ENCODE results near the gene GLIPR2.

GRCh38 chr9:36112516-36112915 lies 24.0 kb upstream of the GLIPR2 start:
- no peak for TF ChIP-seq CTCF (IDR thresholded peaks at IDR 0.05; ENCODE audit: poor library complexity, severe bottlenecking)
- no peak for TF ChIP-seq POLR2AphosphoS5 (IDR thresholded peaks at IDR 0.05)
- no peak for TF ChIP-seq EZH2 (IDR thresholded peaks at IDR 0.05; ENCODE audit: borderline replicate concordance, insufficient read depth, low read length, poor library complexity, severe bottlenecking)
- no peak for TF ChIP-seq TAF1 (IDR thresholded peaks at IDR 0.05; ENCODE audit: low read depth)
- TF ChIP-seq RAD21 (conservative IDR thresholded peaks at IDR 0.05) = no peak
- TF ChIP-seq EP300 (conservative IDR thresholded peaks at IDR 0.05; ENCODE audit: poor library complexity, severe bottlenecking) = no peak
- no peak for TF ChIP-seq SMC3 (conservative IDR thresholded peaks at IDR 0.05; ENCODE audit: poor library complexity)
- TF ChIP-seq REST (IDR thresholded peaks at IDR 0.05; ENCODE audit: borderline replicate concordance) = no peak
- no peak for TF ChIP-seq MXI1 (conservative IDR thresholded peaks at IDR 0.05; ENCODE audit: poor library complexity, severe bottlenecking)

Data from neural cell (in vitro differentiated cells).